ENCODE results near the gene AQR.
"Not testable (repeated sequence)": the region's sequence is repeated elsewhere in the genome, so short reads cannot be mapped to it uniquely, and the experiment has no call there.

Gene AQR

DNA sequence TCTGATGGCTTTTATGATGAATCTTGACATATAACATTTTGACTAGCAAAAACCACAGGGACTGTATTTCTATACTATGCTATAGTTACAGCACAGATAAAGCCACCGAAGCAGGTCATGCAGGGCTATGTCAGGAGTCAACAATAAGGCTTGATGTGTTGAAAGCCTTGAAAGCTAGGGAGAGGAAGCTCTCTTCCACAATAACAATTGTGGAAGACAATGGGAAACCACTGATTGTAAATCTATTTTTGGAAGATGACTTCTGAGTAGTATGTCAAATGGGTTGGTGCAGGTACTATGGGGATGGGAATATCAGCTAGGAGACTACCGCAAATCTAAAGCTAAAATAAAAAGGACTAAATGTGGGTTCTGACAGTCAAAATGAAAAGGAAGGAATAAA is 4.0 kb upstream of the AQR start:
- H3K4me3 ChIP-seq (ENCODE audit: low read depth, low read length) = no peak overlapping the region
- TF ChIP-seq CTCF (IDR thresholded peaks at IDR 0.05; ENCODE audit: low read depth, low read length) = no peak
- no peak for DNase-seq (ENCODE audit: low read depth, low spot score)
- in situ Hi-C loops (cut with HindIII; ENCODE audit: low sequenced_read_pairs) = no loop called here

GRCh38 chr15:34970098-34970643 is 629 bp upstream of the AQR start:
- in situ Hi-C loops (cut with HindIII; ENCODE audit: low sequenced_read_pairs); DNase-seq (ENCODE audit: low read depth, low spot score): not testable (repeated sequence)
- H3K4me3 ChIP-seq (ENCODE audit: low read depth, low read length) = peak overlapping the region; percentile 96

DNA sequence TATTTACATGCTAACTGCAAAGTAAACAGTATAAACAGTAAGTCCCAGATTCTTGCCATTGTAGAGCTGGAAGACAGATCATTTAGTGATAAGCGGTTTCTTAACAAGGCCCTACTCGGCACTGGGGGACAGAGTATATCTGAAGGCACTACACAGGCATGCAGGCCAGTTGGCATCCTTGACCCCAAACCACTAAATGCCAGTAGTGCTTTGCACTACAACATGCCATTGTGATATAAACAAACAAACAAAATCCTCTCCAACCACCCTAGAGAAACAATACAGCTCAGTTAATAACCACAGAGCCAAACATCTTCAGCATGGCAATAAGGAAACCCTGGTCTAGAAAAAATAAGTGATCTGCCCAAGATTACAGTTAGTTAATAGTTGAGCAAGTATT is 5.3 kb downstream of the AQR start:
- no peak for DNase-seq (ENCODE audit: low read depth, low spot score)
- in situ Hi-C loops (cut with HindIII; ENCODE audit: low sequenced_read_pairs) = no loop called here
- no peak overlapping the region for H3K4me3 ChIP-seq (ENCODE audit: low read depth, low read length)
- no peak for TF ChIP-seq CTCF (IDR thresholded peaks at IDR 0.05; ENCODE audit: low read depth, low read length)

- in situ Hi-C loops (cut with HindIII; ENCODE audit: low sequenced_read_pairs) = no loop called here
Measured at GRCh38 chr15:34953851-34954250, 15.7 kb downstream of the AQR start.

GRCh38 chr15:34952481-34952880 is 17.1 kb downstream of the AQR start:
- in situ Hi-C loops (cut with HindIII; ENCODE audit: low sequenced_read_pairs) = no loop called here
- no peak for DNase-seq (ENCODE audit: low read depth, low spot score)
- H3K4me3 ChIP-seq (ENCODE audit: low read depth, low read length) = no peak overlapping the region
- TF ChIP-seq CTCF (IDR thresholded peaks at IDR 0.05; ENCODE audit: low read depth, low read length) = no peak

More at GRCh38 chr15:34953851-34954250, 15.7 kb downstream of the AQR start:
- no peak for TF ChIP-seq CTCF (IDR thresholded peaks at IDR 0.05; ENCODE audit: low read depth, low read length)
- no peak overlapping the region for H3K4me3 ChIP-seq (ENCODE audit: low read depth, low read length)
- no peak for DNase-seq (ENCODE audit: low read depth, low spot score)

DNA sequence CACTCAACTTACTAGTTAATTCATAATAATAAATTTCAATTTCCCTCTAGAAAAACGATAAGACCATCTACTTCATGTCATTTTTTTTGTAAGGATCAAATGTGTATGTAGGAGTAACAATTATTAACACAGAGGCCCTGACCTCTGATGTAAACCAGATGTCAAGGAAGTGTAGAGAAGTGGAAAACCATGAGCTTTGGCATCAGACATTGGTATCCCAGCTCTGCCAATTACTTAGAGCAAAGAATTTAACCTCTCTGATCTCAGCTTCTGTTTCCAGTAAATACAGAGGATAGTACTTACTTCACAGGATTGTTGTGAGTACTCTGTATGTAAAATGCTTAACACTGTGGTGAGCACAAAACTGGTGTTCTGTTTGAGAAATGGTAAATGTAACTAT is 17.5 kb downstream of the AQR start:
- in situ Hi-C loops (cut with HindIII; ENCODE audit: low sequenced_read_pairs) = no loop called here
- DNase-seq (ENCODE audit: low read depth, low spot score) = peak; percentile 5
- H3K4me3 ChIP-seq (ENCODE audit: low read depth, low read length) = no peak overlapping the region
- no peak for TF ChIP-seq CTCF (IDR thresholded peaks at IDR 0.05; ENCODE audit: low read depth, low read length)

DNA sequence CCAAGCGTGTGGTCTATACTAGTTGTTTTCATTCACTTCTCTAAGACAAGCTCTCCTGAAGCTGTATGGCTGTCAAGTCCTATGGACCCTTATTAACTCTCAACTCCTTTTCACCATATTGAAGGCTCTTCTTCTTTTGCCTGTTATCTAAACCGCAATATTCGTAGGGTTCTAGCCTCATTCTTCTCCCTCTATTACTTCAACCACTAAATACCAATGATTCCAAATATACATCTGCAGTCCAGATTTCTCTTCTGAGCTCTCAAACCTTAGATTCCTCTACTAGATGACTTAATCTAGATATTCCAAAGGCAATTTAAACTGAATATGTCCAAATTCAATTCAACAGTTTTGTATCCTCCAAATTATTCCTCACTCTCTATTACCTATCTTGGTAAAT is 24.6 kb downstream of the AQR start:
- in situ Hi-C loops (cut with HindIII; ENCODE audit: low sequenced_read_pairs) = no loop called here
- no peak overlapping the region for H3K4me3 ChIP-seq (ENCODE audit: low read depth, low read length)
- no peak for DNase-seq (ENCODE audit: low read depth, low spot score)
- no peak for TF ChIP-seq CTCF (IDR thresholded peaks at IDR 0.05; ENCODE audit: low read depth, low read length)

All from astrocyte of the spinal cord (primary cell).